Lower leg skin (tissue), 3 donors: ENCODE results near the gene EMC1.

ENCODE experiments used
- CTCF ChIP-seq, 3 donors: fragments of 450-650 bp; IDR thresholded peaks; one replicate each; pipeline ENCODE4 v1.5.1; 2016; ENCODE audit warnings: antibody characterized with exemption in 3 of 3, mild to moderate bottlenecking in 3 of 3, moderate library complexity in 2 of 3
- POLR2A ChIP-seq, 2 donors: fragments of 450-650 bp; IDR thresholded peaks; one replicate each; pipeline ENCODE4 v1.6.1; 2016 to 2017; ENCODE audit warnings: antibody characterized with exemption in 2 of 2, mild to moderate bottlenecking in 1 of 2, moderate library complexity in 1 of 2

DNA sequence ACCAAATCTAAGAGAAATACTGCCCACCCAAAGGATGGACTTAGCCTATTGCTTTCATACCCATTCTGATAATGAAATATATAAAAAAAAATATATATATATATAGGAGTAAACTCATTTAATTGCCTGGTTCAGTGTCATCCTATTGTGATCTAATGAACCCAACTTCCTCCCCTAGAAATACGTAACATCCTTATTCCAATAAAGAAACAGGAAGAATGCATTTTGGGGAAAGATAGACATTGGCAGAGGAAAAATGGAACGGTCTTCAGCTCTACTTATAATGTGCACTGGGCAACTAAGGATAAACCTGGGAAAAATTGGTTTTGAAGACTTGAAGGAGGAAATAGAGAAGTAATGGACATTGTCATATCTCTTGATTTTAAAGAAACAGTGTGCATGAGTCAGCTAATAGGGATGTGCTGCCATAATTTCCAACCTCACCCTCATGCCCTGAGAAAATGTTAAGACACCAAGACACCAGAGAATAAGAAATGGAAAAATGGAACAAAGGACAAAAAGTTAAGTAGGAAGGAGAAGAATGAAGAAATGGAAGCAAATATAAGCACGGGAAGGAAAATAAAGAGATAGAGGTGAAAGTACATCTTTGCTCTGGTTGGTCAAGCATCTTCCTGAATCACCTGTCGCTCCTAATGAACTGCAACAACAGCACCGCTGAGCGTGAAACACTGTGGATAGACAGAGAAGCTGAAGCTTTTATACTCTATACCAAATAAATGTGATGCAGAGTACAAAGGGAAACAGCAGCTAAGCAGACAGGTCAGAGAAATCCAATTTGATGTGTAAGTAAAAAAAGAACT, 46.7 kb downstream of the EMC1 start:
- TF ChIP-seq CTCF (IDR thresholded peaks at IDR 0.05) (no peak), POLR2A (IDR thresholded peaks at IDR 0.05) (no peak)
